WTC11 (cell line): Measurements from ENCODE around the gene RPL18. TPM values are rescaled to one million over a fixed set of nuclear protein-coding genes. Genes with fewer than 3 reads are reported as not detected.

Source experiments
- ARID4B ChIP-seq: sonication (generic); formaldehyde crosslinking; IDR thresholded peaks from 2 replicates; pipeline ENCODE4 v1.8.0; 2023; ENCODE audit warnings: missing genetic modification reagents, mild to moderate bottlenecking, borderline replicate concordance
- ATF2 ChIP-seq: sonication (generic); formaldehyde crosslinking; IDR thresholded peaks from 2 replicates; pipeline ENCODE4 v1.8.1; 2022; ENCODE audit warnings: low read depth, missing genetic modification reagents, borderline replicate concordance
- CTCF ChIP-seq: fragments of 200-600 bp; IDR thresholded peaks from 2 replicates; pipeline ENCODE4 v1.8.0; 2022; ENCODE audit warnings: antibody characterized with exemption
- E2F1 ChIP-seq: sonication (generic); formaldehyde crosslinking; IDR thresholded peaks from 2 replicates; pipeline ENCODE4 v1.8.0; 2022; ENCODE audit warnings: mild to moderate bottlenecking, missing genetic modification reagents
- ELF4 ChIP-seq: sonication (generic); formaldehyde crosslinking; IDR thresholded peaks from 2 replicates; pipeline ENCODE4 v1.8.1; 2022; ENCODE audit warnings: low read depth, mild to moderate bottlenecking, moderate library complexity, missing genetic modification reagents
- FOXJ3 ChIP-seq: sonication (generic); formaldehyde crosslinking; IDR thresholded peaks from 2 replicates; pipeline ENCODE4 v1.9.0; 2021; ENCODE audit warnings: missing genetic modification reagents, mild to moderate bottlenecking, borderline replicate concordance
- FOXK1 ChIP-seq: sonication (generic); formaldehyde crosslinking; IDR thresholded peaks from 2 replicates; pipeline ENCODE4 v1.8.0; 2022; ENCODE audit warnings: mild to moderate bottlenecking, moderate library complexity, missing genetic modification reagents
- FOXP4 ChIP-seq: sonication (generic); formaldehyde crosslinking; IDR thresholded peaks from 2 replicates; pipeline ENCODE4 v1.8.0; 2022; ENCODE audit warnings: mild to moderate bottlenecking, missing genetic modification reagents
- GRHL2 ChIP-seq: fragments of 250-450 bp; sonication (Bioruptor Pico); IDR thresholded peaks from 2 replicates; pipeline ENCODE4 v1.8.0; 2022; ENCODE audit warnings: mild to moderate bottlenecking, moderate library complexity; ENCODE audit not compliant: insufficient replicate concordance, severe bottlenecking
- IRF2 ChIP-seq: sonication (generic); formaldehyde crosslinking; IDR thresholded peaks from 2 replicates; pipeline ENCODE4 v1.8.0; 2022; ENCODE audit warnings: low read depth, missing genetic modification reagents, borderline replicate concordance
- MAX ChIP-seq: sonication (generic); formaldehyde crosslinking; IDR thresholded peaks from 2 replicates; pipeline ENCODE4 v1.8.0; 2022; ENCODE audit warnings: mild to moderate bottlenecking, missing genetic modification reagents
- NFE2L1 ChIP-seq: sonication (generic); formaldehyde crosslinking; IDR thresholded peaks from 2 replicates; pipeline ENCODE4 v1.8.1; 2023; ENCODE audit warnings: missing genetic modification reagents
- PREB ChIP-seq: sonication (generic); formaldehyde crosslinking; IDR thresholded peaks from 2 replicates; pipeline ENCODE4 v1.8.1; 2022; ENCODE audit warnings: mild to moderate bottlenecking, missing genetic modification reagents, moderate library complexity, borderline replicate concordance
- PRRX2 ChIP-seq: fragments of 250-450 bp; sonication (Bioruptor Pico); IDR thresholded peaks from 2 replicates; pipeline ENCODE4 v1.8.0; 2021; ENCODE audit warnings: mild to moderate bottlenecking
- RORB ChIP-seq: fragments of 250-450 bp; sonication (Bioruptor Pico); IDR thresholded peaks from 2 replicates; pipeline ENCODE4 v1.9.0; 2021; ENCODE audit warnings: mild to moderate bottlenecking
- STAT6 ChIP-seq: sonication (generic); formaldehyde crosslinking; conservative IDR thresholded peaks from 2 replicates; pipeline ENCODE4 v1.8.1; 2023; ENCODE audit warnings: mild to moderate bottlenecking, low read depth, missing genetic modification reagents, moderate library complexity
- ZNF138 ChIP-seq: sonication (generic); formaldehyde crosslinking; conservative IDR thresholded peaks from 2 replicates; pipeline ENCODE4 v1.8.1; 2022; ENCODE audit warnings: mild to moderate bottlenecking, moderate library complexity, missing genetic modification reagents
- ZNF232 ChIP-seq: sonication (generic); formaldehyde crosslinking; IDR thresholded peaks from 2 replicates; pipeline ENCODE4 v1.8.0; 2022; ENCODE audit warnings: mild to moderate bottlenecking, missing genetic modification reagents
- ZNF512 ChIP-seq: sonication (generic); formaldehyde crosslinking; IDR thresholded peaks from 2 replicates; pipeline ENCODE4 v1.8.1; 2022; ENCODE audit warnings: missing genetic modification reagents, borderline replicate concordance
- total RNA-seq: library from RNA; stranded (reverse); gene quantifications from 3 replicates; pipeline ENCODE4 v1.2.3, GENCODE V29; 2021

Gene RPL18
- total RNA-seq, 1 experiment from 2014 or later: 1,712 TPM

- TF ChIP-seq RORB (no peak), ZNF138 (CRISPR knock-in tag) (no peak; the same call in 1 of the 2 replicates), PRRX2 (CRISPR knock-in tag) (peak; percentile 86), ELF4 (no peak), ATF2 (0 out of 2 replicates have a peak, but pooled peaks have one; percentile 46), IRF2 (no peak; the same call in 1 of the 2 replicates), FOXJ3 (CRISPR knock-in tag) (no peak), E2F1 (CRISPR knock-in tag) (no peak), ZNF232 (CRISPR knock-in tag) (0 out of 2 replicates have a peak, but pooled peaks have one; percentile 65), GRHL2 (CRISPR knock-in tag) (no peak), ZNF512 (CRISPR knock-in tag) (no peak), STAT6 (CRISPR knock-in tag) (0 out of 2 replicates have a peak, but pooled peaks have one; percentile 24), ARID4B (CRISPR knock-in tag) (no peak; the same call in 1 of the 2 replicates), FOXK1 (CRISPR knock-in tag) (no peak; the same call in 1 of the 2 replicates), PREB (CRISPR knock-in tag) (no peak), FOXP4 (peak; percentile 37; the same call in 1 of the 2 replicates), NFE2L1 (CRISPR knock-in tag) (peak; percentile 19; the same call in 1 of the 2 replicates), MAX (peak; percentile 73), CTCF (no peak)
Observed at GRCh38 chr19:48629599-48630295, 10.8 kb upstream of the RPL18 start (continued).
